H9 (cell line): Measurements from ENCODE around the gene RHOV. TPM values are rescaled to one million over a fixed set of nuclear protein-coding genes. Genes with fewer than 3 reads are reported as not detected.
A peak's percentile ranks its signal among the peaks of the same experiment; 100 is the strongest.

ENCODE experiments used
- DNase-seq: peaks from one replicate; pipeline ENCODE4 v3.0.0-alpha.2; 2017
- H2AFZ ChIP-seq: one replicate; pipeline ENCODE4 v1.6.1; 2013; ENCODE audit warnings: mild to moderate bottlenecking, low read length, control low read depth, moderate library complexity
- H2AK5ac ChIP-seq: 2 replicates; pipeline ENCODE4 v1.6.1; 2013; ENCODE audit warnings: low read length, control low read depth, mixed read lengths; ENCODE audit not compliant: insufficient read length
- H2BK120ac ChIP-seq: one replicate; pipeline ENCODE4 v1.6.1; 2013; ENCODE audit warnings: low read depth, mild to moderate bottlenecking, low read length, control low read depth, inconsistent platforms; ENCODE audit not compliant: poor library complexity, severe bottlenecking
- H2BK12ac ChIP-seq: 2 replicates; pipeline ENCODE4 v1.6.1; 2013; ENCODE audit warnings: low read length, control low read depth, mixed read lengths, low read depth; ENCODE audit not compliant: insufficient read length
- H2BK15ac ChIP-seq: 2 replicates; pipeline ENCODE4 v1.6.1; 2013; ENCODE audit warnings: low read depth, low read length, control low read depth
- H2BK20ac ChIP-seq: one replicate; pipeline ENCODE4 v1.6.1; 2013; ENCODE audit warnings: low read depth, mild to moderate bottlenecking, low read length, control low read depth, inconsistent platforms; ENCODE audit not compliant: poor library complexity, severe bottlenecking
- H2BK5ac ChIP-seq: 2 replicates; pipeline ENCODE4 v1.6.1; 2013; ENCODE audit warnings: low read length, control low read depth, mixed read lengths; ENCODE audit not compliant: insufficient read length
- H3K14ac ChIP-seq: 2 replicates; pipeline ENCODE4 v1.6.1; 2013; ENCODE audit warnings: low read length, control low read depth; ENCODE audit not compliant: insufficient read depth
- H3K18ac ChIP-seq: 2 replicates; pipeline ENCODE4 v1.6.1; 2013; ENCODE audit warnings: low read depth, mild to moderate bottlenecking, mixed read lengths, low read length, control low read depth; ENCODE audit not compliant: insufficient read length
- H3K23ac ChIP-seq: 2 replicates; pipeline ENCODE4 v1.6.1; 2013; ENCODE audit warnings: low read length, control low read depth, mixed read lengths, low read depth; ENCODE audit not compliant: insufficient read length
- H3K23me2 ChIP-seq: 2 replicates; pipeline ENCODE4 v1.6.1; 2013; ENCODE audit warnings: low read depth, mild to moderate bottlenecking, mixed read lengths, low read length, control low read depth; ENCODE audit not compliant: insufficient read length, poor library complexity, severe bottlenecking
- H3K27ac ChIP-seq: 2 replicates; pipeline ENCODE4 v1.5.1; 2013; ENCODE audit warnings: low read length, control low read depth, mixed read lengths, low read depth; ENCODE audit not compliant: insufficient read length
- H3K27me3 ChIP-seq: 2 replicates; pipeline ENCODE4 v1.6.1; 2013; ENCODE audit warnings: low read length, control low read depth, inconsistent platforms; ENCODE audit not compliant: insufficient read depth
- H3K4ac ChIP-seq: 2 replicates; pipeline ENCODE4 v1.6.1; 2013; ENCODE audit warnings: low read depth, mild to moderate bottlenecking, control low read depth, inconsistent platforms, low read length, moderate library complexity
- H3K4me1 ChIP-seq: 2 replicates; pipeline ENCODE4 v1.6.1; 2013; ENCODE audit warnings: low read length, control low read depth, inconsistent platforms; ENCODE audit not compliant: insufficient read depth
- H3K4me2 ChIP-seq: 2 replicates; pipeline ENCODE4 v1.6.1; 2013; ENCODE audit warnings: low read length, control low read depth, mixed read lengths; ENCODE audit not compliant: insufficient read length, insufficient read depth
- H3K56ac ChIP-seq: 2 replicates; pipeline ENCODE4 v1.6.1; 2013; ENCODE audit warnings: low read depth, mild to moderate bottlenecking, mixed read lengths, low read length, control low read depth; ENCODE audit not compliant: insufficient read length
- H3K79me1 ChIP-seq: 2 replicates; pipeline ENCODE4 v1.6.1; 2013; ENCODE audit warnings: low read depth, mild to moderate bottlenecking, moderate library complexity, low read length, control low read depth, inconsistent platforms; ENCODE audit not compliant: insufficient read depth, poor library complexity, severe bottlenecking
- H3K79me2 ChIP-seq: 2 replicates; pipeline ENCODE4 v1.6.1; 2013; ENCODE audit warnings: low read length, control low read depth, inconsistent platforms; ENCODE audit not compliant: insufficient read depth
- H3K9ac ChIP-seq: 2 replicates; pipeline ENCODE4 v1.6.1; 2013; ENCODE audit warnings: low read length, control low read depth, mixed read lengths; ENCODE audit not compliant: insufficient read length; ENCODE audit errors: extremely low read depth
- H3K9me3 ChIP-seq: one replicate; pipeline ENCODE4 v1.6.1; 2013; ENCODE audit warnings: low read depth, low read length, inconsistent platforms; ENCODE audit not compliant: control insufficient read depth
- H3T11ph ChIP-seq: one replicate; pipeline ENCODE4 v1.6.1; 2013; ENCODE audit warnings: mild to moderate bottlenecking, low read length, control low read depth, inconsistent platforms
- H4K20me1 ChIP-seq: one replicate; pipeline ENCODE4 v1.6.1; 2013; ENCODE audit not compliant: control insufficient read depth, insufficient read length, insufficient read depth
- H4K5ac ChIP-seq: 2 replicates; pipeline ENCODE4 v1.6.1; 2013; ENCODE audit warnings: low read depth, mild to moderate bottlenecking, mixed read lengths, low read length, control low read depth; ENCODE audit not compliant: insufficient read length
- H4K8ac ChIP-seq: replicated peaks from 2 replicates; pipeline ENCODE4 v1.6.1; 2013; ENCODE audit warnings: low read length, control low read depth, mixed read lengths, low read depth; ENCODE audit not compliant: insufficient read length
- H4K91ac ChIP-seq: 2 replicates; pipeline ENCODE4 v1.6.1; 2013; ENCODE audit warnings: low read depth, mild to moderate bottlenecking, moderate library complexity, mixed read lengths, low read length, control low read depth; ENCODE audit not compliant: insufficient read length
- H3K27ac Mint-ChIP-seq, 3 experiments: 2 replicates in 2 of 3; 3 replicates in 1 of 3; pipeline ENCODE4 v1.8.0; 2020 to 2021; ENCODE audit warnings: mixed read lengths in 3 of 3, mild to moderate bottlenecking in 1 of 3, moderate library complexity in 1 of 3
- H3K27me3 Mint-ChIP-seq: 2 replicates; pipeline ENCODE4 v1.8.0; 2021; ENCODE audit warnings: low read depth, mild to moderate bottlenecking, moderate library complexity, mixed read lengths
- H3K36me3 Mint-ChIP-seq, 3 experiments: 2 replicates in 2 of 3; 3 replicates in 1 of 3; pipeline ENCODE4 v1.8.0; 2020 to 2021; ENCODE audit warnings: low read depth in 3 of 3, mixed read lengths in 3 of 3; ENCODE audit not compliant: insufficient read depth in 1 of 3
- H3K4me1 Mint-ChIP-seq, 2 experiments: 2 replicates each; pipeline ENCODE4 v1.8.0; 2020; ENCODE audit warnings: mixed read lengths in 2 of 2
- H3K4me3 Mint-ChIP-seq, 2 experiments: 2 replicates in 1 of 2; 3 replicates in 1 of 2; pipeline ENCODE4 v1.8.0; 2020 to 2021; ENCODE audit warnings: mild to moderate bottlenecking in 2 of 2, mixed read lengths in 2 of 2, moderate library complexity in 1 of 2
- H3K9me3 Mint-ChIP-seq, 2 experiments: 2 replicates in 1 of 2; 3 replicates in 1 of 2; pipeline ENCODE4 v1.8.0; 2020; ENCODE audit warnings: mild to moderate bottlenecking in 2 of 2, mixed read lengths in 2 of 2, moderate library complexity in 1 of 2
- WGBS: extraction: QIAGEN DNeasy Blood & Tissue Kit; methylation state at CpG from one replicate; pipeline ENCODE4 v1.1.7; 2013; ENCODE audit warnings: missing lambda C conversion rate, low lambda C conversion rate, mixed read lengths; ENCODE audit not compliant: insufficient read length; ENCODE audit errors: extremely low coverage; 5-methylcytosine and 5-hydroxymethylcytosine counted together
- total RNA-seq: library from RNA; stranded (reverse); gene quantifications from 2 replicates; pipeline ENCODE4 v1.2.1, GENCODE V29; 2021
- TF ChIP-seq, protein P1 (sequence below): fragments of 200-600 bp; sonication (generic); conservative IDR thresholded peaks from 3 replicates; pipeline ENCODE4 v1.8.0; 2021; ENCODE audit warnings: antibody characterized with exemption, mild to moderate bottlenecking

Gene RHOV
- total RNA-seq, 1 experiment from 2014 or later: 3.9 TPM

DNA sequence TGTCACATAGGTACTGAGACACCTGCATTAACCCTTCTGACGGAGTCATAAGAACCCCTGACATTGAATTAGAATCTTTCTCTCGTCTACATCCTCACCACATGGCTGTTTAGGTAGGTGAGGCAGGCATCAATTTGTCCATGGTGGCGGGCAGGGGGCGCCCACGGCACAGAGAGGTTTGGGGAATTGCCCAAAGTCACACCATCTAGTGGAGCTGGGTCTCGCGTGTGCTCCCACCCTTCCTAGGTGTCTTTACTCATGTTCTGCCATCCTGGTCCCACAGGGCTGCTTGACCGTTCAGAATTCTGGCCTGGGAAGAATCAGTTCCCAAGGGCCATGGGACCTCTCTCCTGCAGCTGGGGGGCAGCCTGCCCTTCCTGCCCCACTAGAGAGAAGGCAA is 40.5 kb upstream of the RHOV start:
- H4K91ac ChIP-seq: no peak overlapping the region
- H4K5ac ChIP-seq: no peak overlapping the region
- no peak overlapping the region for H3K4ac ChIP-seq
- DNase-seq: peak; percentile 65
- no peak overlapping the region for H3K18ac ChIP-seq
- Mint-ChIP-seq H3K36me3 (no peaks in the 10 kb centered on the region; a peak in 1 of 7 replicates), H3K27ac (no peak overlapping the region; a peak in 1 of 7 replicates), H3K4me1 (peaks cover 20 to 41% of the 10 kb centered on the region in 2 experiments), H3K27me3 (peaks cover 45% of the 10 kb centered on the region), H3K9me3 (no peaks in the 10 kb centered on the region), H3K4me3 (no peak overlapping the region)
- no peak overlapping the region; the same call in 1 of the 2 replicates for H3K14ac ChIP-seq
- H4K8ac ChIP-seq: no peak overlapping the region
- H2AK5ac ChIP-seq: no peak overlapping the region
- H4K20me1 ChIP-seq: no peaks in the 10 kb centered on the region
- no peak overlapping the region for H2BK15ac ChIP-seq
- TF ChIP-seq, protein P1, sequence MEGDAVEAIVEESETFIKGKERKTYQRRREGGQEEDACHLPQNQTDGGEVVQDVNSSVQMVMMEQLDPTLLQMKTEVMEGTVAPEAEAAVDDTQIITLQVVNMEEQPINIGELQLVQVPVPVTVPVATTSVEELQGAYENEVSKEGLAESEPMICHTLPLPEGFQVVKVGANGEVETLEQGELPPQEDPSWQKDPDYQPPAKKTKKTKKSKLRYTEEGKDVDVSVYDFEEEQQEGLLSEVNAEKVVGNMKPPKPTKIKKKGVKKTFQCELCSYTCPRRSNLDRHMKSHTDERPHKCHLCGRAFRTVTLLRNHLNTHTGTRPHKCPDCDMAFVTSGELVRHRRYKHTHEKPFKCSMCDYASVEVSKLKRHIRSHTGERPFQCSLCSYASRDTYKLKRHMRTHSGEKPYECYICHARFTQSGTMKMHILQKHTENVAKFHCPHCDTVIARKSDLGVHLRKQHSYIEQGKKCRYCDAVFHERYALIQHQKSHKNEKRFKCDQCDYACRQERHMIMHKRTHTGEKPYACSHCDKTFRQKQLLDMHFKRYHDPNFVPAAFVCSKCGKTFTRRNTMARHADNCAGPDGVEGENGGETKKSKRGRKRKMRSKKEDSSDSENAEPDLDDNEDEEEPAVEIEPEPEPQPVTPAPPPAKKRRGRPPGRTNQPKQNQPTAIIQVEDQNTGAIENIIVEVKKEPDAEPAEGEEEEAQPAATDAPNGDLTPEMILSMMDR: peak; percentile 66
- H3K23me2 ChIP-seq: no peaks in the 10 kb centered on the region
- H3K23ac ChIP-seq: no peak overlapping the region
- H3K56ac ChIP-seq: no peak overlapping the region
- no peak overlapping the region for H2BK5ac ChIP-seq
- H3K4me2 ChIP-seq: no peak overlapping the region
- no peaks in the 10 kb centered on the region for H3K79me1 ChIP-seq
- no peak overlapping the region for H2BK120ac ChIP-seq
- no peak overlapping the region for H2BK12ac ChIP-seq
- WGBS: no CpG with 5 or more reads among the region's 8 CpGs
- no peak overlapping the region for H3K27ac ChIP-seq
- H3K9ac ChIP-seq: no peak overlapping the region
- no peak overlapping the region for H2AFZ ChIP-seq
- no peaks in the 10 kb centered on the region for H3K27me3 ChIP-seq
- no peaks in the 10 kb centered on the region for H3K4me1 ChIP-seq
- no peak overlapping the region for H3T11ph ChIP-seq
- no peak overlapping the region for H2BK20ac ChIP-seq
- H3K79me2 ChIP-seq: no peaks in the 10 kb centered on the region
- H3K9me3 ChIP-seq: no peaks in the 10 kb centered on the region
